ENCODE results near the gene PHGDH.

Gene PHGDH

DNA sequence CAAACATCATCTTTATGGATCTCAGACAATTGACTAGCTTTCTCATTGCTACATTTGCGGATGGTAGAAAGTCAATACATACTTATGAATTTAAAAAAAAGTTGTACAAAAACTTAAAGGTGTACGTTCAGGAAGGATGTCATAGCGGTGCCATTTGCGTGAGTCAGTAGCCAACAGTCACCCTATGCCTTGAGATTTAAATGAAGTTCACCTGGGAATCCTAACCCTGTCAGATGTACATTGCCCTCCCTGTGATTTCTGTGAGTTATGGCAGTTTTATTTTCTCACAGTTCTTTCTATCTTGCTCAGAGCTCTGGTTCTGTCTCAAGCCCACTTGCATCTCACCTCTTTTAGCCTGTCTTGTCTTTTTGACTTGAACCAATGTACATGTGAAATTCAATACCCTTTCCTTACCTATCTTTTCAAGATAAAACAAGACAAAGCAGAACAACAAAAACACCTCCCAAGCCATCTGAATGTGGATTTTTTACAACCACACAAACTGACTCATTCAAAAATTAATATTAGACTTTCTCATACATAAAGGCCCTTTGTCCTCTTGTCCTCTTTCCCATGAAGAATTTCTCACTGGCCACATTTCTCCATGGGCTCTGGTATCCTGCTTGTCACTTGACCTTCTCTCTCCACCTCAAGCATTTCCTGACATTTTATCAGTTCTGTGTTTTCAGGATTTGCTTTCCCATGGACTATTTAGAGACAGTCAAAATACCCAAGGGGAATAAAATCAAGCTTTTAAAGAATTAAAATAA lies 38.4 kb upstream of the PHGDH start:
- Histone ChIP-seq H3K27ac (ENCODE audit: poor library complexity, severe bottlenecking) (peak overlapping the region; percentile 97), H3K27me3 (ENCODE audit: insufficient read depth, poor library complexity, severe bottlenecking) (no peaks in the 10 kb centered on the region), H3K4me3 (ENCODE audit: severe bottlenecking) (no peak overlapping the region), H3K36me3 (ENCODE audit: low read depth) (no peaks in the 10 kb centered on the region), H3K4me1 (ENCODE audit: insufficient read depth, poor library complexity, severe bottlenecking) (peaks cover 31% of the 10 kb centered on the region), H3K9me3 (ENCODE audit: severe bottlenecking) (no peaks in the 10 kb centered on the region)
- ATAC-seq (ENCODE audit: low read depth) (peak; percentile 18; the same call in 1 of the 3 replicates), DNase-seq (ENCODE audit: low spot score) (no peak)
- no peak for TF ChIP-seq CTCF (IDR thresholded peaks at IDR 0.05; ENCODE audit: poor library complexity, severe bottlenecking)

DNA sequence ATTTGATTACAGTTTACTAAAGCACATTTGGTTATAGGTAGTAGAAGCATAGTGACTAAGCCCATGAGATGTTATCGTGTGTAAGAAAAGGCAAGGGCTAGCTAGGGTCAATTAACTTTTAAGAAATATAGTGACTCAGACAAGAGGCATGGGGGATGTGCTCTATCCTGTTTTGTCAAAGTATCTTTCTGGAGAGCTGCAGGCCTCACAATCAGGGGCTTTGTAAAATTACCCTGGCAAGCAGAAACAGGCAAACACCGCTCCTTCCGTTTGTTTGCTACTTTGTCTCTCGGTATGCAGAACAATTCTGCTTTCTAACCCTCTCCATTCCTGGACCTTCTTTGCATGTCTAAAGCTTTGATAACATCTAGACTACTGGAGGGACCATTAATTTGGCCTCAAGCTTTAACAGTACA lies 37.6 kb upstream of the PHGDH start:
- Histone ChIP-seq H3K4me3 (ENCODE audit: severe bottlenecking) (no peak overlapping the region), H3K27ac (ENCODE audit: poor library complexity, severe bottlenecking) (peak overlapping the region; percentile 97), H3K9me3 (ENCODE audit: severe bottlenecking) (no peaks in the 10 kb centered on the region), H3K27me3 (ENCODE audit: insufficient read depth, poor library complexity, severe bottlenecking) (no peaks in the 10 kb centered on the region), H3K4me1 (ENCODE audit: insufficient read depth, poor library complexity, severe bottlenecking) (peaks cover 31% of the 10 kb centered on the region), H3K36me3 (ENCODE audit: low read depth) (no peaks in the 10 kb centered on the region)
- ATAC-seq (ENCODE audit: low read depth) (peak; percentile 83), DNase-seq (ENCODE audit: low spot score) (no peak)
- no peak for TF ChIP-seq CTCF (IDR thresholded peaks at IDR 0.05; ENCODE audit: poor library complexity, severe bottlenecking)

DNA sequence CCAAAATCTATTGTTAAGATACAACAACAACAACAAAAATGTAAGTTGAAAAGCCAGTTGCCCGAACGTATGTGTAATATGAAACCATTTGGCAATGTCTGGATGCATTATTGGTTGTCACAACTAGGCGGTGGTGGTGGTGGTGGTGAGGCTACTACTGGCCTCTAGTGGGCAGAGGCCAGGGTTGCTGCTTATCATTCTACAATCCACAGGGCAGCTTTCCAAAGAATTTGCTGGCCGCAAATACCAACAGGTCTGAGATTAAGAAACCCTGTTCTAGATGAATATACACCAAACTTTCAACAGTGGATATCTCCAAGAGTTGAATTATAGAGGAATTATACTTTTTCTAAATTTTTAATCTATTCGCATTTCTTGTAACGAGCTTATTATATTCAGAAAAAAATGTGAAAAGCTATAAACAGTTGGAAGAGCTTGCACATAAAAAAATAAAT lies 36.9 kb upstream of the PHGDH start:
- no peaks in the 10 kb centered on the region for H3K9me3 ChIP-seq (ENCODE audit: severe bottlenecking)
- peaks cover 31% of the 10 kb centered on the region for H3K4me1 ChIP-seq (ENCODE audit: insufficient read depth, poor library complexity, severe bottlenecking)
- no peaks in the 10 kb centered on the region for H3K36me3 ChIP-seq (ENCODE audit: low read depth)
- H3K27me3 ChIP-seq (ENCODE audit: insufficient read depth, poor library complexity, severe bottlenecking), result no peaks in the 10 kb centered on the region
- H3K4me3 ChIP-seq (ENCODE audit: severe bottlenecking), result peak overlapping the region; percentile 17
- DNase-seq (ENCODE audit: low spot score) (peak; percentile 86), ATAC-seq (ENCODE audit: low read depth) (peak; percentile 60)
- peak overlapping the region; percentile 97 for H3K27ac ChIP-seq (ENCODE audit: poor library complexity, severe bottlenecking)
- TF ChIP-seq CTCF (IDR thresholded peaks at IDR 0.05; ENCODE audit: poor library complexity, severe bottlenecking), result peak; percentile 94

- no peaks in the 10 kb centered on the region for H3K36me3 ChIP-seq (ENCODE audit: low read depth)
- H3K4me1 ChIP-seq (ENCODE audit: insufficient read depth, poor library complexity, severe bottlenecking), result peaks cover 31% of the 10 kb centered on the region
- H3K27ac ChIP-seq (ENCODE audit: poor library complexity, severe bottlenecking), result peak overlapping the region; percentile 97
- H3K9me3 ChIP-seq (ENCODE audit: severe bottlenecking), result no peaks in the 10 kb centered on the region
- DNase-seq (ENCODE audit: low spot score) (peak; percentile 68), ATAC-seq (ENCODE audit: low read depth) (peak; percentile 52)
- peak; percentile 67 for TF ChIP-seq CTCF (IDR thresholded peaks at IDR 0.05; ENCODE audit: poor library complexity, severe bottlenecking)
- H3K27me3 ChIP-seq (ENCODE audit: insufficient read depth, poor library complexity, severe bottlenecking), result no peaks in the 10 kb centered on the region
- peak overlapping the region; percentile 17 for H3K4me3 ChIP-seq (ENCODE audit: severe bottlenecking)
Observed at GRCh38 chr1:119675349-119676345, 36.1 kb upstream of the PHGDH start.

Measured in RWPE2 (cell line).